GM12874 (cell line): ENCODE data around the gene GAREM1.

Source experiments
- TF ChIP-seq, protein P1 (sequence below): IDR thresholded peaks from 2 replicates; pipeline ENCODE4 v1.5.1; 2011; ENCODE audit warnings: low read depth, mild to moderate bottlenecking, control low read depth, low read length, moderate library complexity; ENCODE audit not compliant: insufficient read depth

GAREM1 gene

DNA sequence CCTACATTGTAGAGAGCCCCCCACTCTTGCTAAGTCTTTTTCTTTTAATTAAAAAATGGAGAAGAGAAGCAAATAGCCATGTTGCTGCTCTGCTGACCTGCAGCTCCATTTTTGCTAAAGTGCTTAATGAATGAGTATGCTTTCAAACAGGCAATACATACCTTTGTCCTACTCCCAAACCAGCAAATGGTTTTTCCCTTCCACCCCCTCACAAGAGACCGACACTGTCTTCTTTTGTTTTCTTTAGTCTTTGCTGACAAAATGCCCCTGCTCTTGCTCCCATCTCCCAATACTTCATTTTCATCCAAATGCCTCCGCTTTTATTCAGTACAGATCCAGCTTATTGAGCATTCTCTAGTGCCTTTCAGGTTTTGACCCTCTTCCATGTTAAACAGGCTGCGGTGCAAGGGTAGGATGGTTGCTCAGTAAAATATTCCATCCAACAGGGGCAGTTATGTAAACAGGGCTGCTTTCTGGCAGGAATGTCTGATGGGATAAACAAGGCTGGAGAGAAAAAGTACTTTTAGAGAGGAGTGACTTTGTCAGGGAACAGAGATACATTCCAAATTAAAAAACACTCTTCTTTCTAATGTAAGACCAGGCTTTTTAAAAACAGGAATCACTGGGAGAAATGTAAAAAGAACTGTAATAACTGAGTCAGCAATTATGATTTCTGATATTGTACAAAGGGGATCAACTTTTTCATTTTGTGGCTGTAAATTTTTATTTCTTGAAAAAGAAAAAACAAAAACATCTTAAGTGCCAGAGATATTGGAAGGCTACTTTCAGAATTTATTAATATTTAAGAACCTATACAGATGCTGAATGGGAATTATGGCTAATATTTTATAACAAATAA lies 144.0 kb downstream of the GAREM1 start:
- TF ChIP-seq, protein P1, sequence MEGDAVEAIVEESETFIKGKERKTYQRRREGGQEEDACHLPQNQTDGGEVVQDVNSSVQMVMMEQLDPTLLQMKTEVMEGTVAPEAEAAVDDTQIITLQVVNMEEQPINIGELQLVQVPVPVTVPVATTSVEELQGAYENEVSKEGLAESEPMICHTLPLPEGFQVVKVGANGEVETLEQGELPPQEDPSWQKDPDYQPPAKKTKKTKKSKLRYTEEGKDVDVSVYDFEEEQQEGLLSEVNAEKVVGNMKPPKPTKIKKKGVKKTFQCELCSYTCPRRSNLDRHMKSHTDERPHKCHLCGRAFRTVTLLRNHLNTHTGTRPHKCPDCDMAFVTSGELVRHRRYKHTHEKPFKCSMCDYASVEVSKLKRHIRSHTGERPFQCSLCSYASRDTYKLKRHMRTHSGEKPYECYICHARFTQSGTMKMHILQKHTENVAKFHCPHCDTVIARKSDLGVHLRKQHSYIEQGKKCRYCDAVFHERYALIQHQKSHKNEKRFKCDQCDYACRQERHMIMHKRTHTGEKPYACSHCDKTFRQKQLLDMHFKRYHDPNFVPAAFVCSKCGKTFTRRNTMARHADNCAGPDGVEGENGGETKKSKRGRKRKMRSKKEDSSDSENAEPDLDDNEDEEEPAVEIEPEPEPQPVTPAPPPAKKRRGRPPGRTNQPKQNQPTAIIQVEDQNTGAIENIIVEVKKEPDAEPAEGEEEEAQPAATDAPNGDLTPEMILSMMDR, result no peak

DNA sequence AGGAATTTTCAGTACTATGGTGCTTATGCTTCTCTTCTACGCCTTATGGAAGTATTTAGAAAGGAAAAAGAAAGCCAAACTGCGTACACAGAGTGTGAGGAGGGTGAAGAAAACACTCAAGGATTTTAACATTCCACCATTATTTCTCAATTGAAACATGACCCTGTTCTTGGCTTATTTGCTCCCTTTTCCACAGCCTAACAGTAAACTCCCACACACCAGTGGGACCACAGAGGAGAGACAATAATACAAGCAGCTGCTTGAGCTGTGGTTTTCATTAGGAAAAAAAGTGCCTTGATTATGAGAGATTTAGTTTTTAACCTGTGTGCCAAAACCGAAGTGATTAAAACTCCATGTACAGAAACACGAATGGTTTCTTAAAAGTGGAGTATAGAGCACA lies 146.5 kb downstream of the GAREM1 start:
- TF ChIP-seq, protein P1, result no peak

DNA sequence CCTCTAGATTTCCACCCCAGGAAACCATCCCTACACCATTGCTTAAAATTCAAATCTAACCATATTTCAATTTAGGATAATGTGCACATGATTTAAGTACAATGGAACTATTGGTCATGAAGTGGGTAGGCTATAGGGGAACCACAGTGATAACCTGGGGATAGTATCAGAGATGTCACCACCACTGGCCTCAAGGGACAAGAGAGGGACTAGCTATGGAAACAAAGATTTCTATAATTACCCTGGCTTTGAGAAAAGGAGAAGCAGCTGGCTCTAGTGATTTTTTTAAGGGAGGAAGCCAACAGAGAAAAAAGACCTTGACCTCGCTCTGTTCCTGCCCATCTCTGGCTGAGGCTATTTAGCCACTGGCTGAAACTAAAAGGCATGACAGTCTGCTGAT lies 148.9 kb downstream of the GAREM1 start:
- TF ChIP-seq, protein P1, result no peak

DNA sequence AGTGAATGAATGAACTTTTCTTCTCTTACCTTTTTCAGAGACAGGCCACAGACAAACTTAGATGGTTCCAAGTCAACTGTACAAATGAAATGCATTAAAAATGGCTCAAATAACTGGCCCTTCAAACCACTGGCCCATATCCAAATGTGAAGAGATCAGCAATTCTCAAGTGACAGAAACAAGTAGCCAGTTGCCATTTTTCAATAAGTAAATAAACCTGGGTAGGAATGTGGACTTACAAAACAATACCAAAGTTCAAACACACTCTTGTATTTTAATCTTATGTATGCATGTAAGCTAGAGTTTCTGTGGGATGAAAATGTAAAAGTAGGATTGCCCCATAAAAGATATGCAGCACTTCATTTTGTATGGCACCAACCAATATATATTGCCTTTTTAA lies 151.6 kb downstream of the GAREM1 start:
- TF ChIP-seq, protein P1, result no peak

DNA sequence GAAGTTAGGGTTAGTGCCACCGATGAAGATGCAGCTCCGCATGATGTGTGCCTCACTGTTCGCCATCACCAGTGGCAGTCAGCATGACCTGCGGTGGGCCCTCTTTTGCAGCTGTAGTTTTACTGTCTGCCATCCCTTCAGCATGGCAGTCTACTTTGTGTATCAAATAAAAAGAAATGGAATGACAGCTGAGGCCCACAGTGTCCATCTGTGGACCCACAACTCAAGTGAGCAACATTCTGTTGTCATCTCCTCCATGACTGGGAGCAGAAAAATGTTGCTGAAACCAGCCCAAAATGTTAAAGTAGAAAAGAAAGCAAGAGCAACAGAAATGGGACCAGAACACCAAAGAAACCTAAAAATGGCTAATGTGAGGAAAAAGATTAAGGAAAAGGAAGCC lies 152.1 kb downstream of the GAREM1 start:
- TF ChIP-seq, protein P1, result no peak

DNA sequence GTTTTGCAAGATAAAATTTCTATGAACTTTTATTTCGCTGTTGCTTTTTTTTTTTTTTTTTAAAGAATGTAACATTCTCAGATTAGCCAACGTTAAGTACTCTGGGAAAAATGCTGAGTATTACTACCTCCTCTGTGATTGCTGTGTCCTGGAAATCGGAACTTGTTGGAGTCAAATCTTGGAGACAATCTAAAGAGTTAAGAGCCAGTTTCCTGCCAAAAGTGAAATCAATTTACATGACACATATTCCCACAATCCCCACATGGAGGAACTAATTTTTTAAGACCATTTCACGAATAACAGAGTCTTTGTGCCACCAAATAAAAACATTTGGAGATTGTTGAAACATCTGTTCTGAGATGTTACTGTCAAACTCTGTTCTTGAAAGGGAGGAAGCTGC lies 153.0 kb downstream of the GAREM1 start:
- TF ChIP-seq, protein P1, result no peak

DNA sequence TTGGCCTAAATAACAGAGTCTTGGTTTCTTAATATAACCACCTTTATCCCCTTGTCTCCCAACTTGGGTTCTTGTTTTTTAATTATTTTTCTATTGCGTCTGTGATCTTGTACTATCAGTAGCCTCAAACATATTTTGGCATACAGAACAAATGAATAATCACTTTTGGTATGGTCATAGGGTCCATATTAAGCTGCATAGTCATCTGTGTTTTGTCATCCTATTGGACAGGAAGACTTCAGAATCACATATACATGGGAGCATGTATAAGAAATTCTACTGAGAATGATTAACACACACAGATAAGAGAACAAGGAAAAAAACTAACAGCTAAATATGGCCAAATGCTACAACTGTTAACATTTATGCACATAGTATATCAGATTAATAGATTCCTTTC lies 154.8 kb downstream of the GAREM1 start:
- TF ChIP-seq, protein P1, result no peak
